Measurements from ENCODE around the gene BAIAP2. TPM values are rescaled to one million over a fixed set of nuclear protein-coding genes. Genes with fewer than 3 reads are reported as not detected.
A peak's percentile ranks its signal among the peaks of the same experiment; 100 is the strongest.

The BAIAP2 gene
- total RNA-seq, 1 experiment from 2014 or later, result 67.0 TPM

- CTCF ChIA-PET, result interaction anchor here (0.7 kb wide), 1 partner anchor 23 kb away, joined by 3 read pairs; no protein-coding TSS in a partner anchor
- DNase-seq (ENCODE audit: unreplicated experiment), result no peak
- H3K27me3 Mint-ChIP-seq (ENCODE audit: insufficient read depth, unreplicated experiment), result peaks cover 14% of the 10 kb centered on the region
- intact Hi-C loops (cut with micrococcal nuclease), result no loop called here
- peaks cover 24% of the 10 kb centered on the region for H3K36me3 Mint-ChIP-seq (ENCODE audit: insufficient read depth, unreplicated experiment)
- TF ChIP-seq, protein P1, sequence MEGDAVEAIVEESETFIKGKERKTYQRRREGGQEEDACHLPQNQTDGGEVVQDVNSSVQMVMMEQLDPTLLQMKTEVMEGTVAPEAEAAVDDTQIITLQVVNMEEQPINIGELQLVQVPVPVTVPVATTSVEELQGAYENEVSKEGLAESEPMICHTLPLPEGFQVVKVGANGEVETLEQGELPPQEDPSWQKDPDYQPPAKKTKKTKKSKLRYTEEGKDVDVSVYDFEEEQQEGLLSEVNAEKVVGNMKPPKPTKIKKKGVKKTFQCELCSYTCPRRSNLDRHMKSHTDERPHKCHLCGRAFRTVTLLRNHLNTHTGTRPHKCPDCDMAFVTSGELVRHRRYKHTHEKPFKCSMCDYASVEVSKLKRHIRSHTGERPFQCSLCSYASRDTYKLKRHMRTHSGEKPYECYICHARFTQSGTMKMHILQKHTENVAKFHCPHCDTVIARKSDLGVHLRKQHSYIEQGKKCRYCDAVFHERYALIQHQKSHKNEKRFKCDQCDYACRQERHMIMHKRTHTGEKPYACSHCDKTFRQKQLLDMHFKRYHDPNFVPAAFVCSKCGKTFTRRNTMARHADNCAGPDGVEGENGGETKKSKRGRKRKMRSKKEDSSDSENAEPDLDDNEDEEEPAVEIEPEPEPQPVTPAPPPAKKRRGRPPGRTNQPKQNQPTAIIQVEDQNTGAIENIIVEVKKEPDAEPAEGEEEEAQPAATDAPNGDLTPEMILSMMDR (IDR thresholded peaks at IDR 0.05; ENCODE audit: unreplicated experiment), result no peak
- no peak overlapping the region for H3K27ac Mint-ChIP-seq (ENCODE audit: low read depth, unreplicated experiment)
- H3K4me3 Mint-ChIP-seq (ENCODE audit: unreplicated experiment), result no peak overlapping the region
- POLR2A ChIA-PET, result interaction anchor here (1.8 kb wide), 1 partner anchor 8 kb away, joined by 7 read pairs; no protein-coding TSS in a partner anchor
- peaks cover 11% of the 10 kb centered on the region for H3K4me1 Mint-ChIP-seq (ENCODE audit: insufficient read depth, unreplicated experiment)
- no TSS peak for BruUV-seq (replicated peaks)
- H3K9me3 Mint-ChIP-seq (ENCODE audit: unreplicated experiment), result no peaks in the 10 kb centered on the region
Measured at GRCh38 chr17:81000631-81001357, 34.2 kb upstream of the BAIAP2 start.

GRCh38 chr17:81002013-81002384, 33.0 kb upstream of the BAIAP2 start:
- H3K27me3 Mint-ChIP-seq (ENCODE audit: insufficient read depth, unreplicated experiment), result peaks cover 25% of the 10 kb centered on the region
- intact Hi-C loops (cut with micrococcal nuclease), result no loop called here
- H3K4me1 Mint-ChIP-seq (ENCODE audit: insufficient read depth, unreplicated experiment), result peaks cover 11% of the 10 kb centered on the region
- BruUV-seq (replicated peaks), result no TSS peak
- POLR2A ChIA-PET, result interaction anchor here (0.8 to 1.8 kb wide), 4 partner anchors 9 to 101 kb away, joined by 3 to 7 read pairs (median 4); no protein-coding TSS in a partner anchor
- H3K36me3 Mint-ChIP-seq (ENCODE audit: insufficient read depth, unreplicated experiment), result peaks cover 14% of the 10 kb centered on the region
- TF ChIP-seq, protein P1 (IDR thresholded peaks at IDR 0.05; ENCODE audit: unreplicated experiment), result no peak
- CTCF ChIA-PET, result interaction anchor here (0.5 to 1.1 kb wide), 4 partner anchors 11 to 520 kb away, joined by 3 to 4 read pairs (median 3); partner anchors contain the start of gene CHMP6
- no peak overlapping the region for H3K27ac Mint-ChIP-seq (ENCODE audit: low read depth, unreplicated experiment)
- H3K4me3 Mint-ChIP-seq (ENCODE audit: unreplicated experiment), result peak overlapping the region; percentile 10
- H3K9me3 Mint-ChIP-seq (ENCODE audit: unreplicated experiment), result no peaks in the 10 kb centered on the region
- DNase-seq (ENCODE audit: unreplicated experiment), result no peak

- Mint-ChIP-seq H3K4me3 (ENCODE audit: unreplicated experiment) (peak overlapping the region; percentile 10), H3K4me1 (ENCODE audit: insufficient read depth, unreplicated experiment) (peaks cover 11% of the 10 kb centered on the region), H3K9me3 (ENCODE audit: unreplicated experiment) (no peaks in the 10 kb centered on the region), H3K36me3 (ENCODE audit: insufficient read depth, unreplicated experiment) (peaks cover 12% of the 10 kb centered on the region), H3K27ac (ENCODE audit: low read depth, unreplicated experiment) (no peak overlapping the region), H3K27me3 (ENCODE audit: insufficient read depth, unreplicated experiment) (peaks cover 30% of the 10 kb centered on the region)
- TSS peak; percentile 30 for BruUV-seq (replicated peaks)
- TF ChIP-seq, protein P1 (IDR thresholded peaks at IDR 0.05; ENCODE audit: unreplicated experiment), result no peak
- ChIA-PET CTCF (interaction anchor here (0.5 to 1.1 kb wide), 4 partner anchors 11 to 588 kb away, joined by 3 to 4 read pairs (median 3); partner anchors contain the start of gene CHMP6), POLR2A (interaction anchor here (0.8 to 1.2 kb wide), 3 partner anchors 13 to 101 kb away, joined by 3 to 4 read pairs (median 3); no protein-coding TSS in a partner anchor)
- intact Hi-C loops (cut with micrococcal nuclease), result no loop called here
- DNase-seq (ENCODE audit: unreplicated experiment), result peak; percentile 64
Measured at GRCh38 chr17:81002409-81003361, 32.3 kb upstream of the BAIAP2 start.

All from MCF 10A (cell line).